GM23248 (cell line): ENCODE data around the gene RNF149. TPM values are rescaled to one million over a fixed set of nuclear protein-coding genes. Genes with fewer than 3 reads are reported as not detected.
"Not testable (repeated sequence)": the region's sequence is repeated elsewhere in the genome, so short reads cannot be mapped to it uniquely, and the experiment has no call there.

Source experiments
- DNase-seq: peaks from one replicate; pipeline ENCODE4 v3.0.0-alpha.2; 2015
- H2AFZ ChIP-seq: fragments of 200-600 bp; sonication (generic); 2 replicates; pipeline ENCODE4 v1.6.1; 2016; ENCODE audit warnings: antibody characterized with exemption
- H3F3A ChIP-seq: fragments of 200-600 bp; sonication (generic); 2 replicates; pipeline ENCODE4 v1.6.1; 2016; ENCODE audit warnings: mild to moderate bottlenecking, antibody characterized with exemption, mixed run types; ENCODE audit not compliant: insufficient read depth
- H3K27ac ChIP-seq: fragments of 200-600 bp; sonication (generic); 2 replicates; pipeline ENCODE4 v1.5.1; 2016; ENCODE audit warnings: mild to moderate bottlenecking
- H3K27me3 ChIP-seq: fragments of 200-600 bp; sonication (generic); replicated peaks from 2 replicates; pipeline ENCODE4 v1.6.1; 2016; ENCODE audit warnings: mild to moderate bottlenecking; ENCODE audit not compliant: insufficient read depth
- H3K36me3 ChIP-seq: fragments of 200-600 bp; sonication (generic); 2 replicates; pipeline ENCODE4 v1.6.1; 2016; ENCODE audit warnings: low read depth, mild to moderate bottlenecking
- H3K4me1 ChIP-seq: fragments of 200-600 bp; sonication (generic); 2 replicates; pipeline ENCODE4 v1.6.1; 2016; ENCODE audit warnings: mild to moderate bottlenecking; ENCODE audit not compliant: insufficient read depth
- H3K4me2 ChIP-seq: fragments of 200-600 bp; sonication (generic); one replicate; pipeline ENCODE4 v1.6.1; 2016; ENCODE audit warnings: mild to moderate bottlenecking; ENCODE audit not compliant: unreplicated experiment
- H3K4me3 ChIP-seq: fragments of 200-600 bp; sonication (generic); 2 replicates; pipeline ENCODE4 v1.5.1; 2016; ENCODE audit warnings: mild to moderate bottlenecking
- H3K79me2 ChIP-seq: fragments of 200-600 bp; sonication (generic); 2 replicates; pipeline ENCODE4 v1.6.1; 2016; ENCODE audit warnings: mild to moderate bottlenecking; ENCODE audit not compliant: insufficient read depth
- H3K9ac ChIP-seq: fragments of 200-600 bp; sonication (generic); 2 replicates; pipeline ENCODE4 v1.6.1; 2016; ENCODE audit warnings: mild to moderate bottlenecking
- H3K9me2 ChIP-seq: fragments of 200-600 bp; sonication (generic); 2 replicates; pipeline ENCODE4 v1.6.1; 2016; ENCODE audit warnings: mixed run types, mild to moderate bottlenecking, moderate library complexity; ENCODE audit not compliant: insufficient read depth
- H3K9me3 ChIP-seq: fragments of 200-600 bp; sonication (generic); one replicate; pipeline ENCODE4 v1.6.1; 2017; ENCODE audit warnings: low read depth
- H4K20me1 ChIP-seq: fragments of 200-600 bp; sonication (generic); 2 replicates; pipeline ENCODE4 v1.6.0; 2016; ENCODE audit not compliant: insufficient read depth
- EZH2 ChIP-seq: fragments of 200-600 bp; sonication (generic); IDR thresholded peaks from 2 replicates; pipeline ENCODE4 v1.6.1; 2018; ENCODE audit warnings: antibody characterized with exemption, mild to moderate bottlenecking; ENCODE audit not compliant: insufficient read depth, poor library complexity, severe bottlenecking
- EZH2phosphoT487 ChIP-seq: fragments of 200-600 bp; sonication (generic); IDR thresholded peaks from 2 replicates; pipeline ENCODE4 v1.6.1; 2018; ENCODE audit warnings: antibody characterized with exemption, moderate library complexity, mild to moderate bottlenecking, low read depth; ENCODE audit not compliant: insufficient read depth
- WGBS, 2 experiments: methylation state at CpG; one replicate each; pipeline ENCODE4 v1.1.6; 2015 to 2017; ENCODE audit warnings: low lambda C conversion rate in 2 of 2, low coverage in 1 of 2; ENCODE audit errors: missing lambda C conversion rate in 2 of 2; 5-methylcytosine and 5-hydroxymethylcytosine counted together
- in situ Hi-C: fragments of 300-500 bp; cut with MboI; formaldehyde crosslinking; loops from 2 replicates; pipeline ENCODE4 v1.15.0; 2020
- polyA plus RNA-seq: library from polyadenylated mRNA; unstranded; fragments of >200 nt; fragmentation: Nextera tagmentation; extraction: Ambion mirVana; gene quantifications from 2 replicates; pipeline ENCODE4 v1.2.1, GENCODE V29; 2016
- total RNA-seq: library from RNA; depleted of rRNA; stranded (reverse); fragments of >200 nt; shearing (Covaris generic); gene quantifications from 2 replicates; pipeline ENCODE4 v1.2.3, GENCODE V29; 2014

Gene RNF149
- total and polyA plus RNA-seq, 2 experiments from 2014 or later: 51.9 to 58.1 TPM

- DNase-seq: peak; percentile 32
- in situ Hi-C loops: no loop called here
- no peak overlapping the region for H2AFZ ChIP-seq
These were observed 47.0 kb upstream of the RNF149 start for GRCh38 chr2:101355401-101356054.

GRCh38 chr2:101354420-101355311, 46.2 kb upstream of the RNF149 start:
- Histone ChIP-seq H3K9me3 (no peaks in the 10 kb centered on the region), H4K20me1 (no peaks in the 10 kb centered on the region), H3F3A (no peaks in the 10 kb centered on the region), H3K27ac (no peak overlapping the region), H3K9ac (no peak overlapping the region), H2AFZ (no peak overlapping the region), H3K4me1 (peaks cover 10% of the 10 kb centered on the region), H3K36me3 (no peaks in the 10 kb centered on the region), H3K4me3 (no peak overlapping the region), H3K79me2 (no peaks in the 10 kb centered on the region), H3K9me2 (no peaks in the 10 kb centered on the region), H3K4me2 (no peak overlapping the region), H3K27me3 (no peaks in the 10 kb centered on the region)
- in situ Hi-C loops: no loop called here
- no peak for TF ChIP-seq EZH2phosphoT487
- TF ChIP-seq EZH2: no peak
- DNase-seq: no peak
- WGBS, 2 experiments: 88 to 89% methylated on average over 21 of the region's 21 CpGs

More at GRCh38 chr2:101355401-101356054, 47.0 kb upstream of the RNF149 start:
- Histone ChIP-seq H3K9ac (no peak overlapping the region), H3K9me3 (no peaks in the 10 kb centered on the region), H3K27me3 (no peaks in the 10 kb centered on the region), H3K9me2 (no peaks in the 10 kb centered on the region), H3K4me3 (no peak overlapping the region), H3K4me1 (peaks cover 10% of the 10 kb centered on the region), H3K4me2 (no peak overlapping the region), H3K36me3 (no peaks in the 10 kb centered on the region), H3K27ac (no peak overlapping the region), H3K79me2 (no peaks in the 10 kb centered on the region), H3F3A (no peaks in the 10 kb centered on the region), H4K20me1 (no peaks in the 10 kb centered on the region)
- TF ChIP-seq EZH2phosphoT487 (no peak), EZH2 (no peak)
- WGBS, 2 experiments: 86 to 91% methylated on average over 9 to 10 of the region's 10 CpGs

DNA sequence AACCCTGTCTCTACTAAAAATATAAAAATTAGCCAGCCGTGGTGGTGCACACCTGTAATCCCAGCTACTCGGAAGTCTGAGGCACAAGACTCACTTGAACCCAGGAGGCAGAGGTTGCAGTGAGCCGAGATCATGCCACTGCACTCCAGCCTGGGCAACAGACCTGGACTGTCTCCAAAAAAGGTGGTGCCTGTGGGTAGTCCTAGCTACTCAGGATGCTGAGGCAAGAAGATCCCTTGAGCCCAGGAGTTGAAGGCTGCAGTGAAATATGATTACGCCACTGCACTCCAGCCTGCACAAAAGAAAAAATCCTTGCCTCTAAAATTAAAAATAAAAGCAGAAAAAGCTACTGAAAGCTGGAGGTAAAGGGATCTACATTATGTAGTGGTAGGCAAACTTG, 44.1 kb upstream of the RNF149 start:
- H3K79me2 ChIP-seq, H3K9me2 ChIP-seq, in situ Hi-C loops, H3K4me3 ChIP-seq, H3K27ac ChIP-seq, H3K4me1 ChIP-seq, H2AFZ ChIP-seq, H3K9me3 ChIP-seq, DNase-seq, H3K27me3 ChIP-seq, H3K9ac ChIP-seq, H4K20me1 ChIP-seq, H3K4me2 ChIP-seq, H3F3A ChIP-seq, H3K36me3 ChIP-seq: not testable (repeated sequence)
- 94 to 98% methylated on average over 4 of the region's 4 CpGs for WGBS, 2 experiments

GRCh38 chr2:101351207-101351606, 42.7 kb upstream of the RNF149 start:
- no peak overlapping the region for H3K9ac ChIP-seq
- H3F3A ChIP-seq: no peaks in the 10 kb centered on the region
- no peak for TF ChIP-seq EZH2phosphoT487
- TF ChIP-seq EZH2: no peak
- no peak overlapping the region for H3K4me3 ChIP-seq
- no peak overlapping the region for H3K4me2 ChIP-seq
- DNase-seq: no peak
- H3K79me2 ChIP-seq: no peaks in the 10 kb centered on the region
- H3K9me2 ChIP-seq: no peaks in the 10 kb centered on the region
- no peak overlapping the region for H3K27ac ChIP-seq
- H2AFZ ChIP-seq: no peak overlapping the region
- WGBS, 2 experiments: 78 to 80% methylated on average over 7 of the region's 7 CpGs
- in situ Hi-C loops: no loop called here
- no peaks in the 10 kb centered on the region for H3K9me3 ChIP-seq
- H3K4me1 ChIP-seq: no peaks in the 10 kb centered on the region
- H4K20me1 ChIP-seq: no peaks in the 10 kb centered on the region
- H3K36me3 ChIP-seq: no peaks in the 10 kb centered on the region
- H3K27me3 ChIP-seq: no peaks in the 10 kb centered on the region
